ENCODE measurements around the gene TPI1.
"Not testable (repeated sequence)": the region's sequence is repeated elsewhere in the genome, so short reads cannot be mapped to it uniquely, and the experiment has no call there.

The TPI1 gene

DNA sequence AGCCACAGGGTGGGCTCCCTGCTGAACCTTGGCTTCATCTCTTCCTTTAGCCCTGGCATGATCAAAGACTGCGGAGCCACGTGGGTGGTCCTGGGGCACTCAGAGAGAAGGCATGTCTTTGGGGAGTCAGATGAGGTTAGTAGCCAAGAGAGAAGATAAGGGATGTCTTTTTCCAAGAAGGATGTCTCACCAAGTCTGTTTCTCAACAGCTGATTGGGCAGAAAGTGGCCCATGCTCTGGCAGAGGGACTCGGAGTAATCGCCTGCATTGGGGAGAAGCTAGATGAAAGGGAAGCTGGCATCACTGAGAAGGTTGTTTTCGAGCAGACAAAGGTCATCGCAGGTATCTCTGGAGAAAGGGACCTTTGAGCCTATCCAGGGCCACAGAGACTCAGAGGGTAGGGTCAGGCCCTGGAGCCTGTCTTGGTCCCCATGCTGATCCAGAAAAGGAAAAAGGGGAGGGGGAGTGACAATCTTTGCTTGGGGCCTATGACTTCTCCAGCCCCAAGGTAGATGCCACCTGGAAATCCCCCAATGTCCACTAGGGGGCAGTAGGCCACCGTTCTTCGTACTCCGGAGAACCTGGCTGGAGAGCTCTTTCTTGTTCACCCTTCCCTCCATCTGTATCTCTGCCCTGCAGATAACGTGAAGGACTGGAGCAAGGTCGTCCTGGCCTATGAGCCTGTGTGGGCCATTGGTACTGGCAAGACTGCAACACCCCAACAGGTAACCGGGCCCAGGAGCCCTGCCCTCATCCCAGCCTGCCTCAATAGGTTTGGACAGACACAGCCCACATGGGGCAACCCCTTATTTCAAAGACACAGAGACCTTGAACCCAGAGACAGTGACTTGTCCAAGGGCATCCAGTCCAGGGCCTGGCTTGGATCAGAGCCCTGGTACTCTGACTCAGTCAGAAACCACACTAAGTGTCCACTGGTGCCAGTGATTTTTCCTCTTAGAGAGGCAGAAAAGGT lies 2.0 kb downstream of the TPI1 start:
- peak; percentile 57 for DNase-seq

DNA sequence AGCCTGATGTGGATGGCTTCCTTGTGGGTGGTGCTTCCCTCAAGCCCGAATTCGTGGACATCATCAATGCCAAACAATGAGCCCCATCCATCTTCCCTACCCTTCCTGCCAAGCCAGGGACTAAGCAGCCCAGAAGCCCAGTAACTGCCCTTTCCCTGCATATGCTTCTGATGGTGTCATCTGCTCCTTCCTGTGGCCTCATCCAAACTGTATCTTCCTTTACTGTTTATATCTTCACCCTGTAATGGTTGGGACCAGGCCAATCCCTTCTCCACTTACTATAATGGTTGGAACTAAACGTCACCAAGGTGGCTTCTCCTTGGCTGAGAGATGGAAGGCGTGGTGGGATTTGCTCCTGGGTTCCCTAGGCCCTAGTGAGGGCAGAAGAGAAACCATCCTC lies 3.0 kb downstream of the TPI1 start:
- not testable (repeated sequence) for DNase-seq

DNA sequence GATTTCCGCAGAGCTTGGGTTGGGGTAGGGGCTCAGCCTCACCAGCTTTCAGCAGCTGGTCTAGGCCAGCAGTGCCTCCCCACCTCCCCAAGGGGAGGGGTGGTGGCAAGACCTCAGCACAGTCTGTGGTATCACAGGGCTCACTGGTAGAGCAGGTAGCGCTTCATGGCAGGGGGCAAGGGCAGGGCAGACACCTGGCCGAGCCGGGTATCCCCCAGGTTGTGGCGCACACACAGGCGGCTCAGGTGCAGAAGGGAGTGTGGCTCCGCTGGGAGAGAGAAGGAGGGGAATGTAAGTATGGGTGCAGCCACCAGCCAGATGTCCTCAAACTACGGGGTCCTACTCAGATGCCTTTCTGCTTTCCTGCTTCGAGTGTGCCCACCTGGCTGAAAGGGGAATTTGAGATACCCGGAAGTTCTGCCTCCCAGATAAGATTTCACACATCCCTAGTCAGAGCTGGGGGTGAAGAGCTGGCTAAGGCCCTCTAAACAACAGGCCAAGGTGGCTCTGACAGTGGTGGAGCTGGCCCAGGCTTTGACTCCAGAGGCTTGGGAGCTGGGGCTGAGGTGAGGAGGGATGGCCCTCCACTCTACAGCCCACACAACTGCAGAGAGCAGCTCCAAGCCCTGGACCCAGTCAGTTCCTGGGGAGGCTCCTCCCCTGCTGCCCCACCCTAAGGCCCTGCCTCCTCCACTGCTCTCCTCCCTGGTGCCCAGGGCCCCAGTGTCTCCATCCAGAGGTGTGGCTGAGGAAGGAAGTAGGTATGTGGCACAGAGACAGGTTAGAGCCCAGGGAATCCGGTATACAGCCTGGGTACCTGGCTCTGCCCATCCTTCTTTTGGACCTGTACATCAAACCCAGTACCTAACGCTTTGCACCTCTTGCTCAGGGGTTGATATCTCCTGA lies 4.0 kb downstream of the TPI1 start:
- DNase-seq: no peak

DNA sequence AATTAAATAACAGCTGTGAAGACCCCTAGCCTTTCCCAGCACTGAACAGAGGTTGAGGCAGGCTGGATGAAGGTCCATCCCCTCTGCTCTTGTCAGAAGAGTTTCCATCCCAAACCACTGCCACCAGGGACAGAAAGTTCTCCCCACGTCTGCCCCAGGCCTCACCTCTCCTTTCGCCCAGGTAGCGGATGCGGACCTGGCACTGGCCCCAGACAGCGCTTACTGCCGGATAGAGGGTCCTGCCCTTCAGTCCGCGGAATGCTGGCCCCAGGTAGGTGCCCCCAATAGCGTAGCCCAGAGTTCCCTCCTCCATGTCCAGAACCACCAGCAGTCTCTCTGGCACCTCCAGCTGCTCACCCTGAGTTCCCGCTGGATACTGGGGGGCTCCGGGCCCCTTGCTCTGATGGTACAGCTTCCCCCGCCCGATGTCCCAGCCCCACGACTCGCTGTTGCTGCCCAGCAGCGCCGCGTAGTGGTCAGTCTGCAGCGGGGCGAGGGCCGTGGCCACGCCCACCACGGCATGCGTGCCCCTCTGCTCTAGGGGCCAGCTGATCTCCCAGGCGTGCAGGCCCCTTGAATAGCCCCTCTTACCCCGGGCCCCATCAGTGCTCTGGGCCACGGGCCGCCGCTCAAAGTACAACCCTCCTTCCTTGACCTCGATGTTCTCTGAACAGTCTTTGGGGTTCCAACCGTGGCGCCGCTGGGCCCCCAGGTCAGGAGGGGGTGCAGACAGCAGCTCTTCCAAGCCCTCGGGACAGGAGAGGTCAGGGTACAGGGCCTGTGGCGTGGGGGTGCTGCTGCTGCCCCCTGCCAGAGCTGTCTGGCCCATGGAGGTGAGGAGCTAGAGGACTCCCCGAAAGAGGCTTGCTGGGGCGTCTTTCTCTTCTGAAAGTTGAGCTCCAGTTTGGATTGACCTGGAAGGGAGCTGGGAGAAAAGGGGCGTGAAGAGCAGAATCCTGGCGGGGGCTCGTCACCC lies 5.0 kb downstream of the TPI1 start:
- peak; percentile 34 for DNase-seq

DNA sequence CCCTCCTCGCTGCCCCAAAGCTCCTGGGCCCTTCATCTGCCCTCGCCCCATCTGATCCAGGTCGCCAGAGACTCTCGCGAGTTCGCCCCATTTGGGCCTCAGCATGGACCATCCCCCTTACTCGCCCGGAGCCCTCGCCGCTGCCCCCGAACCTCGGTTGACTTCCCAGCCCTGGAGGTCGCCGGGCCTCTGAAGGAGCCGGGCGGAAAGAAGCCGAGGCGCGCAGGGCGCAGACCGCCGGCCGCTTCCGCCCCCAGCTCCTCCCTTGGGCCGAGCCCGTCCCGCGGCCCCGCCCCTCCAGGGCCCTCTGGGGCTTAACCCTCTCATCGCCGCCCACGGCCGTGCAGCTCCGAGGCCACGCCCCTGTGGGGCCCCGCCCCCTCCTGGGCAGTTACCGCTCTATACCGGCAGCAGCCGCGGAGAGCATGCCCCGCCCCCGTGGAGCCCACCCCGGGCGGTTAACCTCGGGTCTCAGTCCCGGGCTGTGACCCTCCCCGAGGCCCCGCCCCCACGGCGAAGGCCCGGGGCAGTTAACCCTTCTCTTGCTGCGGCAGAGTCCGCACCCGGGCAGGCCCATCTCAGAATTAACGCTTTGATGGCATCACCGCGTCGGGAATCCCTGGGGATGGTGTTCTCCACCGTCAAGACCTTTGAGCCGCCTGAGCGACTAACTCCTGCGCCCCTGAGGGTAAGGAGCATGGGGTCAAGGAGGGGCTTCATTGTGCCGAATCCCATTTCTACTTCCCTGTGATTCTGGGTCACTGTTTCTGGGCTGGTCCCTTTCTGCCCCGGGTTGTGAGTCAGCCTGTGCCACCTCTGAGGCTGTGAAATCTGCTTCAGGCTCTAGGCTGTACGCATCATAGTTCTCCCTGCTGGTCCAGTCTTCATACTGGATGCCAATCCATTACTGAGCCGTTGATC lies 6.0 kb downstream of the TPI1 start, which contains the start of gene SPSB2:
SPSB2 (minus strand) TSS at position 210 of the 921 bp plus-strand sequence. CDS start 402 bp downstream, outside the sequence.
- peak; percentile 80 for DNase-seq

DNA sequence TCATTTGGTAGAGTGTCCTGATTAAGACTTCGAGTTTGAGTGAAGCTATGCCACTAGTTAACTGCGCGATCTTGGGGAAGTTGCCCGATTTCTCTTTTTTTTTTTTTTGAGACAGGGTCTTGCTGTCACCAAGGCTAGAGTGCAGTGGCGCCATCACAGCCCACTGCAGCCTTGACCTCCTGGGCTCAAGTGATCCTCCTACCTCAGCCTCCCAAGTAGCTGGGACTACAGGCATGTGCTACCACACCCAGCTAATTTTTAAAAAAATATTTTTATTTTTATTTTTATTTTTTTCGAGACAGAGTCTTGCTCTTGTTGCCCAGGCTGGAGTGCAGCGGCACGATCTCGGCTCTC lies 6.7 kb downstream of the TPI1 start:
- not testable (repeated sequence) for DNase-seq

DNA sequence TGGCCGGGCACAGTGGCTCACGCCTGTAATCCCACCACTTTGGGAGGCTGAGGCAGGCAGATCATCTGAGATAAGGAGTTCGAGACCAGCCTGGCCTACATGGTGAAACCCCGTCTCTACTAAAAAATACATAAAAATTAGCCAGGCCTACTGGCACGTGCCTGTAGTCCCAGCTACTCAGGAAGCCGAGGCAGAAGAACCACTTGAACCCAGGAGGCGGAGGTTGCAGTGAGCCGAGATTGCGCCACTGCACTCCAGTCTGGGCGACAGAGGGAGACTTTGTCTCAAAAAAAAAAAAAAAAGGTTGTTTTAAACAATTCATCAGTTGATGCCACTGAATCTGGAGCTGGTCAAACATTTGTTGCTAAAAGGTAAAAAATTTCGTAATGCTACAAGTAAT lies 12.5 kb downstream of the TPI1 start:
- DNase-seq: not testable (repeated sequence)

DNA sequence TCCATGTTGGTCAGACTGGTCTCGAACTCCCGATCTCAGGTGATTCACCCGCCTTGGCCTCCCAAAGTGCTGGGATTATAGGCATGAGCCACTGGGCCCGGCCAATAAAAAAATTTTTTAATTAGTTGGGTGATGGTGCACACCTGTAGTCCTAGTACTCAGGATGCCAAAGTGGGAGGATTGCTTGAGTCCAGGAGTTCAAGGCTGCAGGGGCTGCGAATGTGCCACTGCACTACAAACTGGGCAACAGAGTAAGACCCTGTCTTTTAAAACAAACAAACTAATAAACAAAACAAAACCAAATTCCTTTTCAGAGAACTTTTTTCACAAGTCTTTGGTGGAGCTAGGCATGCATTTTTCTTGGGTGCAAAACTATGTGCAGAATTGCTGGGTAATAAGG lies 15.9 kb downstream of the TPI1 start:
- DNase-seq: no peak

DNA sequence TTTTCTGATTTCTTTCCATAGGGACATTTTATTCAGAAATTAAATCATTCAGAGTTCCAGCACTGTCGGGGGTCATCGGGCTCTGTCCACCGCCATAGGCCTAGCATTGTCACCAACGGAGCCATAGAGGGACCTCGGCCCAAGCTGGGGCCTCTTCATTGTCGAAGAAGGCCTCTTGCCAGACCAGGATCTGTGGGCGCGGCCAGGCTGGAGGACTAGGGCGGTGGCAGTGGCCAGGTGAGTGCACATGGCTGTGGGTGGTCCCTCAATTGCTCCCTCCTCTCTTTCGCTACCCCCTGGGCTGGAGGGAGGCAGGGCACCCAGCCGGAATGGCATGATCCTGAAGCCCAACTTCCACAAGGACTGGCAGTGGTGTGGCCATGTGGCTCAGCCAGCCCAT lies 16.4 kb downstream of the TPI1 start:
- DNase-seq: no peak

DNA sequence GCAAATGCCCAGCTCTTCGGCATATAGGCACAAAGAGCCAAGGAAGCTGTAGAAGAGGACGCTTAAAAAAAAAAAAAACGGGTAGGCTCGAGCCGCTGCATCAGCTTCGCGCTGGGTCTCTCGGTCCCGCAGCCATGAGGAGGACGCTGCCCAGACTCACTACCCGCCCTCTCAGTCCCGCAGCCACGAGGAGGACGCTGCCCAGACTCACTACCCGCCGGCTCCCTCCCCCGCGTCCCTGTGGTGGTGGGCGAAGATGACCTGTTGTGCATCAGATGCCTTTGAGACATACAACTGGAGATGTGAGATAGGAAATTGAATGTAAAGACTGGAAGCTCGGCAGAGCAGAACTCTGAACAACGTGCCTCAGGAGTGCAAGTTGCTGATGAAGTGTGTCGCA lies 17.2 kb downstream of the TPI1 start:
- DNase-seq: no peak

DNA sequence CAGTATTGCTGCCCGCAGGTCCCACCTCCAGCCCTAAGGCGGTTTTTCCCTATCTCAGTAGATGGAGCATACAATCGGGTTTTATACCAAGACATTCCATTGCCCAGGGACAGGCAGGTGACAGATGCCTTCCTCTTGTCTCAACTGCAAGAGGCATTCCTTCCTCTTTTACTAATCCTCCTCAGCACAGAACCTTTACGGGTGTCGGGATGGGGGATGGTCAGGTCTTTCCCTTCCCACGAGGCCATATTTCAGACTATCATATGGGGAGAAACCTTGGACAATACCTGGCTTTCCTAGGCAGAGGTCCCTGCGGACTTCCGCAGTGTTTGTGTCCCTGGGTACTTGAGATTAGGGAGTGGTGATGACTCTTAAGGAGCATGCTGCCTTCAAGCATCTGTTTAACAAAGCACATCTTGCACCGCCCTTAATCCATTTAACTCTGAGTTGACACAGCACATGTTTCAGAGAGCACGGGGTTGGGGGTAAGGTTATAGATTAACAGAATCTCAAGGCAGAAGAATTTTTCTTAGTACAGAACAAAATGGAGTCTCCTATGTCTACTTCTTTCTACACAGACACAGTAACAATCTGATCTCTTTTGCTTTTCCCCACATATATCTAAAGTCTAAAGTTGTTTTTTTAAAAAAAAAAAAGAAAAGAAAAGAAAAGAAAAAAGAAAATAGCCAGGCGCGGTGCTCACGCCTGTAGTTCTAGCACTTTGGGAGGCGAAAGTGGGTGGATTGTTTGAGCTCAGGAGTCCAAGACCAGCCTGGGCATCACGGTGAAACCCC lies 19.1 kb downstream of the TPI1 start:
- not testable (repeated sequence) for DNase-seq

DNA sequence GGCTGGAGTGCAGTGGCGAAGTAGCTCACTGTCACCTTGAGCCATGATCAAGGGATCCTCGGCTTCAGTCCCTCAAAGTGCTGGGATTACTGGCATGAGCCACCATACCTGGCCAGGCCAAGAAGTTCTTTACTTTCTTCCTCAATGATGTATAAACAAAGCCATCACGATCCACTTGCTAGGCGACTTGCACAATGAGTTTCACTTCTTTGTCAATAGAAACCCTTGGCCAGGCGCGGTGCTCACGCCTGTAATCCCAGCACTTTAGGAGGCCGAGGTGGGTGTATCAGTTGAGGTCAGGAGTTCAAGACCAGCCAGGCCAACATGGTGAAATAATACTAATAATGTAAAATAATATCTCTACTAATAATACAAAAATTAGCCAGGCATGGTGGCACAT lies 20.1 kb downstream of the TPI1 start:
- no peak for DNase-seq

DNA sequence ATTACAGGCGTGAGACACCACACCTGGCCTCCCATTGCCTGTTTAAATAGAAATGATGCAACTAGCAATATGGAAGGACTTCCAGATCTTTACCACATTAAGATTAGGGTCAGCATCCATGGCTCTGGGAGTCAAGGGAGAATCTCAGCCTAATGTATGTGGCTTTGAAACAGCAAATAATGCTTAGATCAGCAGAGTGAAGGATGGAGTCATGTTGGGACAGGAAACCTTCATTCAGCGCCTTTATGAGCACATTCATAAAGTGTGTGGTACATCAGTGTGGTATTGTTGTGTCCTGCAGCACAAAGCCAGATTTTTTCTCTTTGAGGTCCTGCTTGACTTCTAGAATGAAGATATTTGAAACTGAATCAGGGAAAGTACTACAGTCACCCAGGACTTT lies 21.0 kb downstream of the TPI1 start:
- DNase-seq: no peak

DNA sequence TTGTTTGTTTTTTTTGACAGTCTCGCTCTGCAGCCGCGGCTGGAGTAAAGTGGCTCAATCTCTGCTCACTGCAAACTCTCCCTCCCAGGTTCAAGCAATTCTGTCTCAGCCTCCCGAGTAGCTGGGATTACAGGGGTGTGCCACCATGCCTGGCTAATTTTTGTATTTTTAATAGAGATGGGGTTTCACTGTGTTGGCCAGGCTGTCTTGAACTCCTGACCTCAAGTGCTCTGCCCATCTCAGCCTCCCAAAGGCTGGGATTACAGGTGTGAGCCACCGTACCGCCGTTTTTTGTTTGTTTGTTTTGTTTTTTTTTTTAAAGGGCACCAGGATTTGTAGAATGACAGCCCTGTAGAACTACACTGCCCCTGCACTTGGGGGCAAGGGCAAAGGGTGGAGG lies 21.5 kb downstream of the TPI1 start:
- DNase-seq: not testable (repeated sequence)

DNA sequence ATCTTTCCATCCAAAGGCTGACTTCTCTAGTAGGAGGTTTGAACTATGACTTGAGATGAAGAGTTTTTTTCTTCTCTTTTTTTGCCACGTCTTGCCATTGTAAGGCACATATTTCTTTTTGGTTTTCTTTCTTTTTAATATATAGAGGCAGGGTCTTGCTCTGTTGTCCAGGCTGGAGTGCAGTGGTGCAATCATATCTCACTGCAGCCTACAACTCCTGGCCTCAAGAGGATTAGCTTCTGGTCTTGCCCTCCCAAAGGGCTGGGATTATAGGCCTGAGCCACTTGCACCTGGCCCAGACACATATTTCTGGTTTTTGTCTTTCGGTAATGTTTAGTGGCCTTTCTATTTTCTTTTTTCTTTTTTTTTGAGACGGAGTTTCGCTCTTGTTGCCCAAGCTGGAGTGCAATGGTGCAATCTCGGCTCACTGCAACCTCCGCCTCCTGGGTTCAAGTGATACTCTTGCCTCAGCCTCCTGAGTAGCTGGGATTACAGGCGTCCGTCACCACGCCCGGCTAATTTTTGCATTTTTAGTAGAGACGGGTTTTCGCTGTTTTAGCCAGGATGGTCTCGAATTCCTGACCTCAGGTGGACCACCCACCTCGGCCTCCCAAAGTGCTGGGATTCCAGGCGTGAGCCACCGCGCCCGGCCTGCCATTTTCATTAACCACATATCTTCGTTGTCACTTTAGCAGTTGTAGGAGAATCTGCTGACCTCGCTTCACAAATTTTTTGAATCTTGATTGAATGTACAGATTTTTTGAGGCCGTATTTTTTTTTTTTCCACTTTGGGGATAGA lies 22.6 kb downstream of the TPI1 start:
- DNase-seq: not testable (repeated sequence)

DNA sequence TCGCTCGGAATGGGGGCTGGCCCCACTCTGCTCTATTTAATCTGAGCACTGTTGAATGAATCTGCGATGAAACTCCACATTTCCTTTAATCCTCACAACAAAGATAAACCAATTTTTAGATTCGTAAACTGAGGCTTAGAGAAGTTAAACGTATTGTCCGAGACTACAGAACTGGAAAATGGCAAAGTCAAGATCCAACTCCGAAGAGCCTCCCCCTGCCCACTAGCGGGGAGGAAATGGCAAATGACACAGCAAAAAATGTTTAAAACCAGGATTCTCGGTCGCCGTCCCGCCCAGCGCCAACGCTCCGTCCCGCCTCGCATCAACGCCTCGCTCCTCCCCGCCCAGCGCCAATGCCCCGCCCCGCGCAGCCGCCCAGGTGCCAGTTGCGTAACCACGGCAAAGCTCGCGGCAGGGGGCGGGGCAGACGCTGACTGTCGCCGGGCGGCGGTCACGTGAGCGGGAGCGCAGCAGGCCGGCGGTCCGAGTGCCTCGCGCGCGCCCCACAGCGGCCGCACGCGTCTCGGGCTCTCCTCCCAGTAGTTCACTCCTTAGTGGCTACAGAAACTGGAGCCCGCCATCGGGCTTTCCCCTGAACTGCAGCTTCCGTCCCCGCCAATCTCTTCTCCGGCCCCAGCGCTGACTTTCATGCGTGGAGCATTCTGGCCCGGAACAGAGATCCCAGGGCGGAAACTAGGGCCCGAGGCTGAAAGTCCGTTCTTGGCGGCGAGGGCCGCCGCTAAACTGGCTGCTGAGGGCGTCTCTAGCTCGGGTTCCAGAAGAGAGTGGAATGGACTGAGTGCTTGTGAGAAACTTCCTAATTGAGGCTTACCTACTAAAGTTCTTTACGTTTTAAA lies 23.7 kb downstream of the TPI1 start:
- DNase-seq: peak; percentile 86

DNA sequence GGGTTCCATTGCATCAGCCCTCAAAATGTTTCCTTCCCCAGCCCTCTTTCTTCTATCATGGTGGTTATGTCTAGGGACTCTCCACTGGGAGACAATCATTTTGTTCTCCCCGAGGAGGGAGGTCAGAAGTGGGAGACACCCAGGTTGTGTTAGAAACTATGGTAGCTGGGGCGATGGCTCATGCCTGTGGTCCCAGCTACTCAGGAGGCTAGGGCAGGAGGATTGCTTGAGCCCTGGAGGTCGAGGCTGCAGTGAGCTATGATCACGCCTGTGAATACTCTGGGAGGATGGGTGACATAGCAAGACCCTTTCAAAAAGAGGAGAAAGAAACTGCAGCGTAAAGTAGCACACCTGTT lies 24.3 kb downstream of the TPI1 start:
- DNase-seq: no peak

DNA sequence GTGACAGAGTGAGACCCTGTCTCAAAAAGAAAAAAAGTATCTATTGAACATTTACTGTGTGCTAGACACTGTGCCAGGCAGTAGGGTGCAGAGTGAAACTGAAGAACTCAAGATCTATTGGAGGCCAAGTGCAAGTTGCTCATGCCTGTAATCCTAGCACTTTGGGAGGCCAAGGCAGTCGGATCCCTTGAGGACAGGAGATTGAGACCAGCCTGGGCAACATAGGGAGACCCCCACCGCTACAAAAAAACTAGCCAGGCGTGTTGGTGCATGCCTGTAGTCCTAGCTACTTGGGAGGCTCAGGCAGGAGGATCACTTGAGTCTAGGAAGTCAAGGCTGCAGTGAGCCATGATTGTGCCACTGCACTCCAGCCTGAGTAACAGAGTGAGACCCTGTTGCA lies 25.4 kb downstream of the TPI1 start:
- DNase-seq: not testable (repeated sequence)

DNA sequence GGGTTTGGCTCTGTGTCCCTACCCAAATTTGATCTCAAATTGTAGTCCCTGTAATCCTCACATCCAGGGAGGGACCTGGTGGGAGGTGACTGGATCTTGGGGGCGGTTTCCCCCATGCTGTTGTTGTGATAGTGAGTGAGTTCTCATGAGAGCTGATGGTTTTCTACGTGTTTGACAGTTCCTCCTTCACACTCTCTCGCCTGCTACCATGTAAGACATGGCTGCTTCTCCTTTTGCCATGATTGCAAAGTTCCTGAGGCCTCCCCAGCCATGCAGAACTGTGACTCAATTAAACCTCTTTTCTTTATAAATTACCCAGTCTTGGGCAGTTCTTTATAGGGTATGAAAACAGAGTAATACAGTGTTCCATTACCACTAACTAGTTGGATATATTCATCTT lies 27.0 kb downstream of the TPI1 start:
- no peak for DNase-seq
